HUES6 (cell line): ENCODE data around the gene CARF.
"Not testable (repeated sequence)": the region's sequence is repeated elsewhere in the genome, so short reads cannot be mapped to it uniquely, and the experiment has no call there.

Experiments
- H3K27ac ChIP-seq: 2 replicates; pipeline ENCODE4 v1.7.0; 2013; ENCODE audit warnings: low read depth, mild to moderate bottlenecking, low read length, inconsistent platforms
- H3K27me3 ChIP-seq: 2 replicates; pipeline ENCODE4 v1.6.1; 2013; ENCODE audit warnings: low read length; ENCODE audit not compliant: control insufficient read depth, insufficient read depth
- H3K36me3 ChIP-seq: 2 replicates; pipeline ENCODE4 v1.6.1; 2013; ENCODE audit warnings: low read length; ENCODE audit not compliant: control insufficient read depth, insufficient read depth
- H3K4me1 ChIP-seq: 2 replicates; pipeline ENCODE4 v1.6.1; 2013; ENCODE audit warnings: low read length; ENCODE audit not compliant: control insufficient read depth, insufficient read depth
- H3K4me3 ChIP-seq: 2 replicates; pipeline ENCODE4 v1.5.1; 2013; ENCODE audit warnings: low read depth, low read length
- H3K9ac ChIP-seq: one replicate; pipeline ENCODE4 v1.6.1; 2013; ENCODE audit warnings: mild to moderate bottlenecking, low read length
- H3K9me3 ChIP-seq: 2 replicates; pipeline ENCODE4 v1.6.1; 2013; ENCODE audit warnings: low read depth, low read length; ENCODE audit not compliant: control insufficient read depth, insufficient read depth

Gene CARF

GRCh38 chr2:202909394-202910192 lies 2.5 kb upstream of the CARF start:
- no peak overlapping the region for H3K27ac ChIP-seq
- peak overlapping the region; percentile 93 for H3K4me3 ChIP-seq
- no peak overlapping the region for H3K9ac ChIP-seq

GRCh38 chr2:202910250-202910649 lies 1.8 kb upstream of the CARF start:
- not testable (repeated sequence) for H3K4me1 ChIP-seq, H3K9ac ChIP-seq, H3K27me3 ChIP-seq, H3K27ac ChIP-seq, H3K9me3 ChIP-seq
- H3K4me3 ChIP-seq, result peak overlapping the region; percentile 93
- peaks cover 22% of the 10 kb centered on the region for H3K36me3 ChIP-seq

More at GRCh38 chr2:202909394-202910192, 2.5 kb upstream of the CARF start:
- Histone ChIP-seq H3K27me3 (no peaks in the 10 kb centered on the region), H3K9me3 (no peaks in the 10 kb centered on the region; the same call in 1 of the 2 replicates), H3K36me3 (peaks cover 25% of the 10 kb centered on the region), H3K4me1 (no peaks in the 10 kb centered on the region)

- no peak overlapping the region for H3K9ac ChIP-seq
- H3K36me3 ChIP-seq, result peaks cover 17% of the 10 kb centered on the region
- peak overlapping the region; percentile 93 for H3K4me3 ChIP-seq
- no peaks in the 10 kb centered on the region for H3K4me1 ChIP-seq
- no peaks in the 10 kb centered on the region for H3K9me3 ChIP-seq
- no peak overlapping the region for H3K27ac ChIP-seq
- no peaks in the 10 kb centered on the region for H3K27me3 ChIP-seq
These were observed 1.4 kb upstream of the CARF start for GRCh38 chr2:202910698-202911097.

- peak overlapping the region; percentile 88 for H3K9ac ChIP-seq
- no peaks in the 10 kb centered on the region for H3K9me3 ChIP-seq
- H3K4me3 ChIP-seq, result peak overlapping the region; percentile 93
- H3K27me3 ChIP-seq, result no peaks in the 10 kb centered on the region
- H3K4me1 ChIP-seq, result no peaks in the 10 kb centered on the region
- H3K36me3 ChIP-seq, result peaks cover 12% of the 10 kb centered on the region
- peak overlapping the region; percentile 18 for H3K27ac ChIP-seq
These were observed 918 bp upstream of the CARF start for GRCh38 chr2:202911203-202911511.

- H3K4me1 ChIP-seq, H3K9me3 ChIP-seq, H3K36me3 ChIP-seq, H3K27me3 ChIP-seq, H3K27ac ChIP-seq: not testable (repeated sequence)
- H3K9ac ChIP-seq, result peak overlapping the region; percentile 88
- peak overlapping the region; percentile 93 for H3K4me3 ChIP-seq
These were observed 497 bp downstream of the CARF start for GRCh38 chr2:202912342-202913201.

- no peaks in the 10 kb centered on the region for H3K9me3 ChIP-seq
- H3K27me3 ChIP-seq, result no peaks in the 10 kb centered on the region
- no peak overlapping the region for H3K27ac ChIP-seq
- H3K4me1 ChIP-seq, result no peaks in the 10 kb centered on the region
- peaks cover 2% of the 10 kb centered on the region; the same call in 1 of the 2 replicates for H3K36me3 ChIP-seq
- no peak overlapping the region for H3K9ac ChIP-seq
- no peak overlapping the region for H3K4me3 ChIP-seq
These were observed 6.8 kb downstream of the CARF start for GRCh38 chr2:202918860-202919259.

GRCh38 chr2:202932425-202933138 lies 20.5 kb downstream of the CARF start:
- no peak overlapping the region for H3K9ac ChIP-seq
- H3K27ac ChIP-seq, result no peak overlapping the region
- H3K36me3 ChIP-seq, result no peaks in the 10 kb centered on the region
- peaks cover 3% of the 10 kb centered on the region; the same call in 1 of the 2 replicates for H3K4me1 ChIP-seq
- no peaks in the 10 kb centered on the region for H3K27me3 ChIP-seq
- no peaks in the 10 kb centered on the region for H3K9me3 ChIP-seq
- no peak overlapping the region for H3K4me3 ChIP-seq

- Histone ChIP-seq H3K36me3 (no peaks in the 10 kb centered on the region), H3K9ac (no peak overlapping the region), H3K27me3 (no peaks in the 10 kb centered on the region), H3K27ac (no peak overlapping the region), H3K4me3 (no peak overlapping the region), H3K9me3 (no peaks in the 10 kb centered on the region), H3K4me1 (peaks cover 3% of the 10 kb centered on the region; the same call in 1 of the 2 replicates)
These were observed 21.1 kb downstream of the CARF start for GRCh38 chr2:202933139-202933510.

- Histone ChIP-seq H3K9me3 (no peaks in the 10 kb centered on the region), H3K4me3 (no peak overlapping the region), H3K27me3 (no peaks in the 10 kb centered on the region), H3K36me3 (no peaks in the 10 kb centered on the region), H3K4me1 (peaks cover 3% of the 10 kb centered on the region; the same call in 1 of the 2 replicates), H3K9ac (no peak overlapping the region), H3K27ac (no peak overlapping the region)
These were observed 21.9 kb downstream of the CARF start for GRCh38 chr2:202933958-202934357.

GRCh38 chr2:202934456-202934855 lies 22.4 kb downstream of the CARF start:
- no peak overlapping the region for H3K4me3 ChIP-seq
- no peak overlapping the region for H3K9ac ChIP-seq
- no peaks in the 10 kb centered on the region for H3K36me3 ChIP-seq
- H3K9me3 ChIP-seq, result no peaks in the 10 kb centered on the region
- H3K27ac ChIP-seq, result no peak overlapping the region
- H3K4me1 ChIP-seq, result peaks cover 3% of the 10 kb centered on the region; the same call in 1 of the 2 replicates
- no peaks in the 10 kb centered on the region for H3K27me3 ChIP-seq
